Erythroblast (primary cell): ENCODE data around the gene GFRA1.

Experiments
- GATA1 ChIP-seq: IDR thresholded peaks from 2 replicates; pipeline ENCODE4 v1.6.1; 2011; ENCODE audit warnings: low read depth, mild to moderate bottlenecking, control low read depth, low read length, moderate library complexity
- POLR2A ChIP-seq: IDR thresholded peaks from 2 replicates; pipeline ENCODE4 v1.6.1; 2011; ENCODE audit warnings: mild to moderate bottlenecking, low read length

DNA sequence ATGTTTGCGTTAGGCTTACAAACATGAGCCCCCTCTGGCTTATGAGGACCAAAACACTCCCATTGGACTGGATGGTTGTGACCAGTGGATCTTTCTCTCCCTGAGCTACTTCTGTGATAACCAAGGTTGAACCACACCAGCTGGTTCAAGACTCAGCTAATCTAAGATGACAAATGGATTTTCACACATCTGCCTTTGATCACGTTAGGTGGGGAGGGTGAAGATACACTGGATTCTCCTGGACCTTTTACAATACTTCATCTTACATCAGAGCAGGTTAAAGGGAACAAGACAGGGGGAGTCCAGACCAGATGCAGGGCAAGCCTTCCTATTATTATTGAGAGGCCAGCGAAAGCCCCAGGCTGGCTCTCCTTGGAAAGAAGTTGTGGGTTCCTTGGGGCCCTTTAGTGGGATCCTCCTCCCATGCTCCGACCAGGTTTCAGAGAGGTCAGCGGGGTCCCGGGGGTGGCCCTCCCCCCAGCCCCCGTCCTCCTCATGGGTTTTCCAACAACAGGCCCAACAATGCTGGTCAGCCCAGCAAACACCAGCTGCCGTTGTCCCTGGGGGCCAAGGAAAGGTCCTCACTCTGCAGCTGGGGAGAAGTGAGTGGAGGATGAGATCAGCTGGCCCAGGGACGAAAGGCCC, 2.8 kb downstream of the GFRA1 start:
- no peak for TF ChIP-seq POLR2A
- TF ChIP-seq GATA1 = no peak
